Left lung (tissue), 10 donors: Measurements from ENCODE around the gene IYD. TPM values are rescaled to one million over a fixed set of nuclear protein-coding genes. Genes with fewer than 3 reads are reported as not detected.

Experiments used
- ATAC-seq: fragments of 200-7000 bp; cut with Tn5 transposase; one replicate; pipeline ENCODE4 v1.9.1; 2020; ENCODE audit warnings: moderate library complexity
- DNase-seq, 4 donors: peaks; one replicate each; pipeline ENCODE4 v3.0.0-alpha.2; 2013 to 2020
- H3K27ac ChIP-seq, 2 donors: fragments of 200-600 bp; sonication (generic) in 1 of 2; one replicate each; pipeline versions ENCODE4 v1.5.0 to v1.8.0; 2020 to 2021
- H3K27me3 ChIP-seq, 2 donors: fragments of 200-600 bp; sonication (generic) in 1 of 2; one replicate each; pipeline versions ENCODE4 v1.5.0 to v1.8.0; 2020 to 2021
- H3K36me3 ChIP-seq, 2 donors: fragments of 200-600 bp; sonication (generic) in 1 of 2; one replicate each; pipeline versions ENCODE4 v1.5.0 to v1.8.0; 2020 to 2021
- H3K4me1 ChIP-seq, 2 donors: fragments of 200-600 bp; one replicate each; pipeline ENCODE4 v1.8.0; 2021
- H3K4me3 ChIP-seq, 2 donors: fragments of 200-600 bp; sonication (generic) in 1 of 2; one replicate each; pipeline versions ENCODE4 v1.5.0 to v1.8.0; 2020 to 2021; ENCODE audit warnings: mild to moderate bottlenecking in 1 of 2
- H3K9me3 ChIP-seq, 2 donors: fragments of 200-600 bp; sonication (generic) in 1 of 2; one replicate each; pipeline versions ENCODE4 v1.5.0 to v1.8.0; 2020 to 2021
- intact Hi-C, 2 donors: fragments of 100-400 bp; cut with DNase I; formaldehyde crosslinking; loops; one replicate each; pipeline versions ENCODE4 v1.11.2 to v1.14.2; 2022
- polyA plus RNA-seq, 6 donors: library from polyadenylated mRNA; unstranded; fragments of 120-200 nt; gene quantifications; one replicate each; pipeline ENCODE4 v1.2.1, GENCODE V29; 2013; ENCODE audit not compliant: insufficient read length in 6 of 6
- total RNA-seq, 2 donors: library from RNA; stranded (reverse); fragmentation: NEBNext Ultra II Directional; extraction: Animal tissue kit (Norgen Biotek cat#: 25700); gene quantifications; one replicate each; pipeline ENCODE4 v1.2.1, GENCODE V29; 2021
- TF ChIP-seq, protein P1 (sequence below), 2 donors: fragments of 200-600 bp; sonication (generic) in 1 of 2; IDR thresholded peaks; one replicate each; pipeline versions ENCODE4 v1.5.0 to v1.8.0; 2021; ENCODE audit warnings: antibody characterized with exemption in 2 of 2
- donor health status: DM: no; HTN: yes; CAD: no.
- donor health status: DM: no; HTN: no; CAD: no.

IYD gene
- total and polyA plus RNA-seq, 8 donors, result 1.3 to 7.7 (median 2.9) TPM

DNA sequence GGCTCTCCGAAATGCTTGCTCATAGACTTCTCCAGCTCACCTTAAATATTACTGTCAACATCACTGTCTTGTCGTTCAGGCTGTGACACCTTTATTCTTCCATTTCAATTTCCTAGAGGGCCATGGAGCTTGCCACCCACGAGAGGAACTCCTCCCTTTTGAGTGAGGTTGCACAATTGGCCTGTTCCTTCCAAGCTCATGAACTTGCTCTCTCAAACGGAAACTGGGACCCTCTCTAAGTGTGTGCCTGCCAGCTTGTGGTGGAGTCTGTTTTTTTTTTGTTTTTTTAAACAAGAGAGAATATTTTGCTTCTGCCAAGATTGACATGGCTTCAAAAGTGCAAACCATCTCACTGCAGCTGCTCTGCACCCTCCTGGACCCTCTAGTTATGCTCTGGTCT lies 19.3 kb upstream of the IYD start:
- intact Hi-C loops, result no loop called here
- ATAC-seq, result no peak
- no peaks in the 10 kb centered on the region for H3K36me3 ChIP-seq
- no peak for DNase-seq
- H3K27ac ChIP-seq, result no peak overlapping the region
- no peaks in the 10 kb centered on the region for H3K9me3 ChIP-seq
- H3K4me3 ChIP-seq, result no peak overlapping the region
- H3K4me1 ChIP-seq, result no peaks in the 10 kb centered on the region
- no peaks in the 10 kb centered on the region for H3K27me3 ChIP-seq
- TF ChIP-seq, protein P1, sequence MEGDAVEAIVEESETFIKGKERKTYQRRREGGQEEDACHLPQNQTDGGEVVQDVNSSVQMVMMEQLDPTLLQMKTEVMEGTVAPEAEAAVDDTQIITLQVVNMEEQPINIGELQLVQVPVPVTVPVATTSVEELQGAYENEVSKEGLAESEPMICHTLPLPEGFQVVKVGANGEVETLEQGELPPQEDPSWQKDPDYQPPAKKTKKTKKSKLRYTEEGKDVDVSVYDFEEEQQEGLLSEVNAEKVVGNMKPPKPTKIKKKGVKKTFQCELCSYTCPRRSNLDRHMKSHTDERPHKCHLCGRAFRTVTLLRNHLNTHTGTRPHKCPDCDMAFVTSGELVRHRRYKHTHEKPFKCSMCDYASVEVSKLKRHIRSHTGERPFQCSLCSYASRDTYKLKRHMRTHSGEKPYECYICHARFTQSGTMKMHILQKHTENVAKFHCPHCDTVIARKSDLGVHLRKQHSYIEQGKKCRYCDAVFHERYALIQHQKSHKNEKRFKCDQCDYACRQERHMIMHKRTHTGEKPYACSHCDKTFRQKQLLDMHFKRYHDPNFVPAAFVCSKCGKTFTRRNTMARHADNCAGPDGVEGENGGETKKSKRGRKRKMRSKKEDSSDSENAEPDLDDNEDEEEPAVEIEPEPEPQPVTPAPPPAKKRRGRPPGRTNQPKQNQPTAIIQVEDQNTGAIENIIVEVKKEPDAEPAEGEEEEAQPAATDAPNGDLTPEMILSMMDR (IDR thresholded peaks at IDR 0.05), result no peak

DNA sequence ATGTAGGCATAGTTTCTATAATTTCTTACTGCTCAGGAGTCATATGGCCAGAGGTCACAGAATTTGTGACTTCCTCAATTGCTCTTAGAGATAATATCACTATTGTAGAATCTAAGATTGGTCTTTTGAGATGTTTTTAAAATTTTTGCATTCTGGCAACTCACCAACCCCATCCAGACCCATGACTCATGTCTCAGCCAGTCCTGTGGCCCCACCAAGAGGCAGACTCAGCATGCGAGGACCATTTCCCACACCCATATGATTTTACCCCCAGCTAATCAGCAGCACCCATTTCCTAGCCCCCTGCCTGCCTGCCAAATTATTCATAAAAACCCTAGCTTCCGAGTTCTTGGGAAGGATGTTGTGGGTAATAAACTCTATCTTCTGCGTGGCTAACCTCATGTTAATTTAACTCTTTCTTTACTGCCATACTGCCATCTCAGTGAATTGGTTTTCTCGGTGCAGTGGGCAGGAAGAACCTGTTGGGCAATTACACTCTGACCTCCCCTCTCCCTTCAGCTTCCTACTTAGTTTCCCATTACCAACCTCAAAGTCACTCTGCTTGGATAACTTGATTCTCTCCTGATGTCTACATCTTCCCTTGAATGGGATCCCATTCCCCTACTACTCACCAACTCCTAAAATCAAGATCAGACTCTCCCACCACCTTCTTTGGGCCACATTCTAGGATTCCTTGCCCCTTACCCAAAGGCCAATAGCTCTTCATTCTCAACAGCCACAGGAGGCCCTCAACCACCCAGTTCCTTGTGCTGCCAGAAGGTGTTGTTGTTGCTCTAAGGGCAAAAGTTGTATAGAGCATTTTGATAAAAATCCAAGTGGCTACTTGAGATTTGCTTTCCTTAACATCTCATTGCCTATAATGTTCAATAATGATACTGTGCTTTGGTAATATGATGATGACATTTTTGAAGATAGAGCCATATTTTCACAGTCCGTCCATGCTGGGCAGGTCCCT lies 16.2 kb upstream of the IYD start:
- ATAC-seq (peak; percentile 49), DNase-seq (no peak)
- TF ChIP-seq, protein P1 (IDR thresholded peaks at IDR 0.05), result no peak
- Histone ChIP-seq H3K27ac (no peak overlapping the region), H3K36me3 (no peaks in the 10 kb centered on the region), H3K9me3 (no peaks in the 10 kb centered on the region), H3K27me3 (no peaks in the 10 kb centered on the region), H3K4me3 (no peak overlapping the region), H3K4me1 (no peaks in the 10 kb centered on the region)
- intact Hi-C loops, result no loop called here

DNA sequence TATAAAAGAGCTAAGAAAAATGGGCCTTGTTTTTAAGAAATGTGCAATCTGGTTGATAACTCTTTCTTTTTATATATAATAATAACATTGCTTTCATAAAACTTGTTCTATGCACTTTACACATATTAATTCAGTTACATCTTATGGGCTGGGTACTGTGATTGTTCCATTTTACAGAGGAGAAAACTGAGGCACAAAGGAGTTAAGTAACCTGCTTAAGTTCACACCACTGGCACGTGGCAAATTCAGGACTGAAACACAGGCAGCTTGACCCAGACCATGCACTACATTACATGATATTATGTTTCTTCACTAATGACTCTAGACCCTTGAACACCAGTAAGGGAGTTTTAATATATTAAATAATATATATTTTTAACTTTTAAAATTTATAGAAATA lies 15.4 kb upstream of the IYD start:
- no peaks in the 10 kb centered on the region for H3K27me3 ChIP-seq
- TF ChIP-seq, protein P1 (IDR thresholded peaks at IDR 0.05), result no peak
- no peaks in the 10 kb centered on the region for H3K9me3 ChIP-seq
- no peak overlapping the region for H3K27ac ChIP-seq
- no peak for DNase-seq
- H3K4me1 ChIP-seq, result no peaks in the 10 kb centered on the region
- intact Hi-C loops, result no loop called here
- no peak overlapping the region for H3K4me3 ChIP-seq
- H3K36me3 ChIP-seq, result no peaks in the 10 kb centered on the region
- ATAC-seq, result no peak

DNA sequence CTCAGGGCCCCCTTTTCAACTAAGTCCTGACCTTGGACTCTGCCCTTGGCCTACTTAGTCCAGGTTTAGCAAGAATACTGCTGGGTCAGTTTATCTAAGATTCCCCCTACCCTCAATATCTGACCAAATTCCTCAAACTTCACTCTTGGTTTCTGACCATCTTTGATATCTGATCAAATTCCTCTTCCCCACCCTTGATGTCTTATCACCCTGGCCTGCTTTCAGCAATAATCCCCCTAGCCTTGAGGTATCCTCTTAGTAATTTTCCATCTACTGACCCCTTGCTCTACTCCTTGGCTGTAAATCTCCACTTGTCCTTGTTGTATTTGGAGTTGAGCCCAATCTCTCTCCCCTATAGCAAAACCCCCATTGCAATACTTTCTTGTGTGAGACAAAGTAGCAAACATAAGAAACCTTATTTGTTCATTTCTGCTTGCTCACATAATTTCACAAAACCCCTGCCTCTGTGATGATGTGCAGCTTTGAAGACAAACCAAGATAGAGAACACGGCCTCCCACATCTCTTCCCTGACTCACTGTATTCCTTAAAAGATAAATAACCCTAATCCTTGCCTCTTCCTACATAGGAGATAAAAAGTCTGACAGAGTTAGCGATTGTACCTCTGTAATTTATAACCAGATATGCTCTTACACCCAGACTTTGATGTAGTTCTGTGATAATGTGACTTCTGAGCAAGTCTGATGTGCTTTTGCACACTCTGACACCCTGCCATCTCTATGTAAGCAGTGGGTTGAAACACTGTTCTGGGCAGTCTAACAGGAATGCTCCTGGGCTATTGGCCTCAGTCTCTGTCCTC lies 13.8 kb upstream of the IYD start:
- DNase-seq (no peak), ATAC-seq (peak; percentile 42)
- TF ChIP-seq, protein P1 (IDR thresholded peaks at IDR 0.05), result no peak
- intact Hi-C loops, result no loop called here
- H3K4me3 ChIP-seq, result no peak overlapping the region
- no peak overlapping the region for H3K27ac ChIP-seq
- H3K27me3 ChIP-seq, result no peaks in the 10 kb centered on the region
- H3K36me3 ChIP-seq, result no peaks in the 10 kb centered on the region
- H3K9me3 ChIP-seq, result no peaks in the 10 kb centered on the region
- no peaks in the 10 kb centered on the region for H3K4me1 ChIP-seq

DNA sequence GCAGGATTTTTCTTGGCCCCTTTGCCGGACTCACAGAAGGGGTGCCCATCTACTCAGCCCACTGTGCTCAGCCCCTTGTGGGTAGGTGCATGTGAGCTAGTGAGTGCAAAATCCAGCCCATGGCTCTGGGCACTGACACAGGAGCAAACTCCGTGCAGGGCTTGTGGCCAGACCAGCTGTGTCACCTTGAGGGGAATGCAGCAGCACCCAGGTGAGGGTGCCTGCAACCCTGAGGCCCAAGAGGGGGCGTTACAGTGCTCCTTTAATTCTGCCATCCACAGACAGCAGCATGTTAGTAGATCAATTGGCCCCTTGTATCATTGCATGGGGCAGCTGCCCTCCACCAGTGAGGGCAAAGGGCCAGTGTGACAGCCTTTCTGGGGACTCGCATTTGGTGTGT lies 12.9 kb upstream of the IYD start:
- H3K27me3 ChIP-seq, result no peaks in the 10 kb centered on the region
- intact Hi-C loops, result no loop called here
- no peaks in the 10 kb centered on the region for H3K4me1 ChIP-seq
- H3K27ac ChIP-seq, result no peak overlapping the region
- H3K9me3 ChIP-seq, result no peaks in the 10 kb centered on the region
- no peak for DNase-seq
- no peak for ATAC-seq
- H3K36me3 ChIP-seq, result no peaks in the 10 kb centered on the region
- TF ChIP-seq, protein P1 (IDR thresholded peaks at IDR 0.05), result no peak
- no peak overlapping the region for H3K4me3 ChIP-seq
